H9 (cell line): Measurements from ENCODE around the gene LPP. TPM values are rescaled to one million over a fixed set of nuclear protein-coding genes. Genes with fewer than 3 reads are reported as not detected.

Experiments used
- DNase-seq: peaks from one replicate; pipeline ENCODE4 v3.0.0-alpha.2; 2017
- H2AFZ ChIP-seq: one replicate; pipeline ENCODE4 v1.6.1; 2013; ENCODE audit warnings: mild to moderate bottlenecking, low read length, control low read depth, moderate library complexity
- H2AK5ac ChIP-seq: 2 replicates; pipeline ENCODE4 v1.6.1; 2013; ENCODE audit warnings: low read length, control low read depth, mixed read lengths; ENCODE audit not compliant: insufficient read length
- H2BK120ac ChIP-seq: one replicate; pipeline ENCODE4 v1.6.1; 2013; ENCODE audit warnings: low read depth, mild to moderate bottlenecking, low read length, control low read depth, inconsistent platforms; ENCODE audit not compliant: poor library complexity, severe bottlenecking
- H2BK12ac ChIP-seq: 2 replicates; pipeline ENCODE4 v1.6.1; 2013; ENCODE audit warnings: low read length, control low read depth, mixed read lengths, low read depth; ENCODE audit not compliant: insufficient read length
- H2BK15ac ChIP-seq: 2 replicates; pipeline ENCODE4 v1.6.1; 2013; ENCODE audit warnings: low read depth, low read length, control low read depth
- H2BK20ac ChIP-seq: one replicate; pipeline ENCODE4 v1.6.1; 2013; ENCODE audit warnings: low read depth, mild to moderate bottlenecking, low read length, control low read depth, inconsistent platforms; ENCODE audit not compliant: poor library complexity, severe bottlenecking
- H2BK5ac ChIP-seq: 2 replicates; pipeline ENCODE4 v1.6.1; 2013; ENCODE audit warnings: low read length, control low read depth, mixed read lengths; ENCODE audit not compliant: insufficient read length
- H3K14ac ChIP-seq: 2 replicates; pipeline ENCODE4 v1.6.1; 2013; ENCODE audit warnings: low read length, control low read depth; ENCODE audit not compliant: insufficient read depth
- H3K18ac ChIP-seq: 2 replicates; pipeline ENCODE4 v1.6.1; 2013; ENCODE audit warnings: low read depth, mild to moderate bottlenecking, mixed read lengths, low read length, control low read depth; ENCODE audit not compliant: insufficient read length
- H3K23ac ChIP-seq: 2 replicates; pipeline ENCODE4 v1.6.1; 2013; ENCODE audit warnings: low read length, control low read depth, mixed read lengths, low read depth; ENCODE audit not compliant: insufficient read length
- H3K23me2 ChIP-seq: 2 replicates; pipeline ENCODE4 v1.6.1; 2013; ENCODE audit warnings: low read depth, mild to moderate bottlenecking, mixed read lengths, low read length, control low read depth; ENCODE audit not compliant: insufficient read length, poor library complexity, severe bottlenecking
- H3K27ac ChIP-seq: 2 replicates; pipeline ENCODE4 v1.5.1; 2013; ENCODE audit warnings: low read length, control low read depth, mixed read lengths, low read depth; ENCODE audit not compliant: insufficient read length
- H3K27me3 ChIP-seq: 2 replicates; pipeline ENCODE4 v1.6.1; 2013; ENCODE audit warnings: low read length, control low read depth, inconsistent platforms; ENCODE audit not compliant: insufficient read depth
- H3K4ac ChIP-seq: 2 replicates; pipeline ENCODE4 v1.6.1; 2013; ENCODE audit warnings: low read depth, mild to moderate bottlenecking, control low read depth, inconsistent platforms, low read length, moderate library complexity
- H3K4me1 ChIP-seq: 2 replicates; pipeline ENCODE4 v1.6.1; 2013; ENCODE audit warnings: low read length, control low read depth, inconsistent platforms; ENCODE audit not compliant: insufficient read depth
- H3K4me2 ChIP-seq: 2 replicates; pipeline ENCODE4 v1.6.1; 2013; ENCODE audit warnings: low read length, control low read depth, mixed read lengths; ENCODE audit not compliant: insufficient read length, insufficient read depth
- H3K56ac ChIP-seq: 2 replicates; pipeline ENCODE4 v1.6.1; 2013; ENCODE audit warnings: low read depth, mild to moderate bottlenecking, mixed read lengths, low read length, control low read depth; ENCODE audit not compliant: insufficient read length
- H3K79me1 ChIP-seq: 2 replicates; pipeline ENCODE4 v1.6.1; 2013; ENCODE audit warnings: low read depth, mild to moderate bottlenecking, moderate library complexity, low read length, control low read depth, inconsistent platforms; ENCODE audit not compliant: insufficient read depth, poor library complexity, severe bottlenecking
- H3K79me2 ChIP-seq: 2 replicates; pipeline ENCODE4 v1.6.1; 2013; ENCODE audit warnings: low read length, control low read depth, inconsistent platforms; ENCODE audit not compliant: insufficient read depth
- H3K9ac ChIP-seq: 2 replicates; pipeline ENCODE4 v1.6.1; 2013; ENCODE audit warnings: low read length, control low read depth, mixed read lengths; ENCODE audit not compliant: insufficient read length; ENCODE audit errors: extremely low read depth
- H3K9me3 ChIP-seq: one replicate; pipeline ENCODE4 v1.6.1; 2013; ENCODE audit warnings: low read depth, low read length, inconsistent platforms; ENCODE audit not compliant: control insufficient read depth
- H3T11ph ChIP-seq: one replicate; pipeline ENCODE4 v1.6.1; 2013; ENCODE audit warnings: mild to moderate bottlenecking, low read length, control low read depth, inconsistent platforms
- H4K20me1 ChIP-seq: one replicate; pipeline ENCODE4 v1.6.1; 2013; ENCODE audit not compliant: control insufficient read depth, insufficient read length, insufficient read depth
- H4K5ac ChIP-seq: 2 replicates; pipeline ENCODE4 v1.6.1; 2013; ENCODE audit warnings: low read depth, mild to moderate bottlenecking, mixed read lengths, low read length, control low read depth; ENCODE audit not compliant: insufficient read length
- H4K8ac ChIP-seq: replicated peaks from 2 replicates; pipeline ENCODE4 v1.6.1; 2013; ENCODE audit warnings: low read length, control low read depth, mixed read lengths, low read depth; ENCODE audit not compliant: insufficient read length
- H4K91ac ChIP-seq: 2 replicates; pipeline ENCODE4 v1.6.1; 2013; ENCODE audit warnings: low read depth, mild to moderate bottlenecking, moderate library complexity, mixed read lengths, low read length, control low read depth; ENCODE audit not compliant: insufficient read length
- H3K27ac Mint-ChIP-seq, 3 experiments: 2 replicates in 2 of 3; 3 replicates in 1 of 3; pipeline ENCODE4 v1.8.0; 2020 to 2021; ENCODE audit warnings: mixed read lengths in 3 of 3, mild to moderate bottlenecking in 1 of 3, moderate library complexity in 1 of 3
- H3K27me3 Mint-ChIP-seq: 2 replicates; pipeline ENCODE4 v1.8.0; 2021; ENCODE audit warnings: low read depth, mild to moderate bottlenecking, moderate library complexity, mixed read lengths
- H3K36me3 Mint-ChIP-seq, 3 experiments: 2 replicates in 2 of 3; 3 replicates in 1 of 3; pipeline ENCODE4 v1.8.0; 2020 to 2021; ENCODE audit warnings: low read depth in 3 of 3, mixed read lengths in 3 of 3; ENCODE audit not compliant: insufficient read depth in 1 of 3
- H3K4me1 Mint-ChIP-seq, 2 experiments: 2 replicates each; pipeline ENCODE4 v1.8.0; 2020; ENCODE audit warnings: mixed read lengths in 2 of 2
- H3K4me3 Mint-ChIP-seq, 2 experiments: 2 replicates in 1 of 2; 3 replicates in 1 of 2; pipeline ENCODE4 v1.8.0; 2020 to 2021; ENCODE audit warnings: mild to moderate bottlenecking in 2 of 2, mixed read lengths in 2 of 2, moderate library complexity in 1 of 2
- H3K9me3 Mint-ChIP-seq, 2 experiments: 2 replicates in 1 of 2; 3 replicates in 1 of 2; pipeline ENCODE4 v1.8.0; 2020; ENCODE audit warnings: mild to moderate bottlenecking in 2 of 2, mixed read lengths in 2 of 2, moderate library complexity in 1 of 2
- WGBS: extraction: QIAGEN DNeasy Blood & Tissue Kit; methylation state at CpG from one replicate; pipeline ENCODE4 v1.1.7; 2013; ENCODE audit warnings: missing lambda C conversion rate, low lambda C conversion rate, mixed read lengths; ENCODE audit not compliant: insufficient read length; ENCODE audit errors: extremely low coverage; 5-methylcytosine and 5-hydroxymethylcytosine counted together
- total RNA-seq: library from RNA; stranded (reverse); gene quantifications from 2 replicates; pipeline ENCODE4 v1.2.1, GENCODE V29; 2021
- TF ChIP-seq, protein P1 (sequence below): fragments of 200-600 bp; sonication (generic); conservative IDR thresholded peaks from 3 replicates; pipeline ENCODE4 v1.8.0; 2021; ENCODE audit warnings: antibody characterized with exemption, mild to moderate bottlenecking

LPP gene
- total RNA-seq, 1 experiment from 2014 or later = 64.6 TPM

DNA sequence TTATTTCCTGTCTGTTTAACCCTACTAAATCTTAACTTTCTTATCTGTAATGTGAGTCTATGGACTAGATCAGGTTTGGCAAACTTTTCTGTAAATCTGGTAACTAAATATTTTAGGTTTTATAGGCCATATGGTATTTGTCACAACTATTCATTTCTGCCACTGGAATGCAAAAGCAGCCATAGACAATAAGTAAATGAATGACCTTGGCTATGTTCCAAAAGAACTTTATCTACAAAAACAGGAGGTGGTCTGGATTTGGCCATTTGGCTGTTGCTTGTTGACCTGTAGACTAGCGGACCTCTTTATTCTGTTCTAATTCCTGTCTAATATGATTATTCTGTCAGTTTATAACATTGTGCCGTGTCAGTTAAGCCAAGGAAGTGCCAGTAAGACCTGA, 314.2 kb downstream of the LPP start:
- H3T11ph ChIP-seq = no peak overlapping the region
- H3K9ac ChIP-seq = no peak overlapping the region
- H2BK5ac ChIP-seq = no peak overlapping the region
- H3K79me2 ChIP-seq = no peaks in the 10 kb centered on the region
- no peaks in the 10 kb centered on the region for H3K27me3 ChIP-seq
- H2BK12ac ChIP-seq = no peak overlapping the region
- H2BK120ac ChIP-seq = no peak overlapping the region
- H2AFZ ChIP-seq = no peak overlapping the region
- no peak overlapping the region for H3K56ac ChIP-seq
- Mint-ChIP-seq H3K36me3 (peaks cover 2 to 5% (median 3%) of the 10 kb centered on the region in 3 experiments; a peak in 2 of 7 replicates), H3K4me3 (no peak overlapping the region), H3K27me3 (no peaks in the 10 kb centered on the region), H3K4me1 (no peaks in the 10 kb centered on the region), H3K27ac (no peak overlapping the region), H3K9me3 (no peaks in the 10 kb centered on the region)
- H3K4me2 ChIP-seq = no peak overlapping the region
- no peak overlapping the region for H3K23ac ChIP-seq
- no peak overlapping the region for H3K18ac ChIP-seq
- no peak overlapping the region for H4K91ac ChIP-seq
- H4K5ac ChIP-seq = no peak overlapping the region
- H3K23me2 ChIP-seq = no peaks in the 10 kb centered on the region
- H4K20me1 ChIP-seq = no peaks in the 10 kb centered on the region
- H2AK5ac ChIP-seq = no peak overlapping the region
- TF ChIP-seq, protein P1, sequence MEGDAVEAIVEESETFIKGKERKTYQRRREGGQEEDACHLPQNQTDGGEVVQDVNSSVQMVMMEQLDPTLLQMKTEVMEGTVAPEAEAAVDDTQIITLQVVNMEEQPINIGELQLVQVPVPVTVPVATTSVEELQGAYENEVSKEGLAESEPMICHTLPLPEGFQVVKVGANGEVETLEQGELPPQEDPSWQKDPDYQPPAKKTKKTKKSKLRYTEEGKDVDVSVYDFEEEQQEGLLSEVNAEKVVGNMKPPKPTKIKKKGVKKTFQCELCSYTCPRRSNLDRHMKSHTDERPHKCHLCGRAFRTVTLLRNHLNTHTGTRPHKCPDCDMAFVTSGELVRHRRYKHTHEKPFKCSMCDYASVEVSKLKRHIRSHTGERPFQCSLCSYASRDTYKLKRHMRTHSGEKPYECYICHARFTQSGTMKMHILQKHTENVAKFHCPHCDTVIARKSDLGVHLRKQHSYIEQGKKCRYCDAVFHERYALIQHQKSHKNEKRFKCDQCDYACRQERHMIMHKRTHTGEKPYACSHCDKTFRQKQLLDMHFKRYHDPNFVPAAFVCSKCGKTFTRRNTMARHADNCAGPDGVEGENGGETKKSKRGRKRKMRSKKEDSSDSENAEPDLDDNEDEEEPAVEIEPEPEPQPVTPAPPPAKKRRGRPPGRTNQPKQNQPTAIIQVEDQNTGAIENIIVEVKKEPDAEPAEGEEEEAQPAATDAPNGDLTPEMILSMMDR = no peak
- H3K79me1 ChIP-seq = no peaks in the 10 kb centered on the region
- H2BK15ac ChIP-seq = no peak overlapping the region
- no peak overlapping the region for H2BK20ac ChIP-seq
- DNase-seq = no peak
- H3K4ac ChIP-seq = no peak overlapping the region
- WGBS = no CpG with 5 or more reads among the region's 2 CpGs
- H3K4me1 ChIP-seq = no peaks in the 10 kb centered on the region
- no peak overlapping the region for H4K8ac ChIP-seq
- no peak overlapping the region for H3K27ac ChIP-seq
- no peak overlapping the region for H3K14ac ChIP-seq
- no peaks in the 10 kb centered on the region for H3K9me3 ChIP-seq
